SK-N-SH (cell line): Measurements from ENCODE around the gene RGS10. TPM values are rescaled to one million over a fixed set of nuclear protein-coding genes. Genes with fewer than 3 reads are reported as not detected.

Experiments used
- CTCF ChIA-PET: fragments of 300-600, 350-600 bp; formaldehyde crosslinking; extraction: SDS; loops from one replicate; lab custom pipeline; 2021; lab: Yijun Ruan, JAX
- POLR2A ChIA-PET: fragments of 350-600 bp; sonication (Branson Sonifier 250); formaldehyde crosslinking; extraction: SDS; loops from one replicate; lab custom pipeline; 2020; ENCODE audit warnings: antibody characterized with exemption, inconsistent platforms; lab: Yijun Ruan, JAX
- DNase-seq: peaks from one replicate; pipeline ENCODE4 v3.0.0; 2012
- H2AFZ ChIP-seq: fragments of 200-600 bp; sonication (generic); 2 replicates; pipeline ENCODE4 v1.8.1; 2016; ENCODE audit warnings: antibody characterized with exemption, mild to moderate bottlenecking, low read depth
- H3F3A ChIP-seq: fragments of 200-600 bp; sonication (generic); replicated peaks from 2 replicates; pipeline ENCODE3; 2016; ENCODE audit warnings: antibody characterized with exemption, mild to moderate bottlenecking; ENCODE audit not compliant: insufficient read depth
- H3K27ac ChIP-seq, 2 experiments: fragments of 200-500 bp in 1 of 2; fragments of 200-600 bp in 1 of 2; sonication (Bioruptor generic) in 1 of 2; sonication (generic), shearing (Covaris generic) in 1 of 2; 2 replicates each; pipeline versions ENCODE4 v1.5.1 to v1.6.1; 2014 to 2016; ENCODE audit warnings: low read depth in 2 of 2, inconsistent platforms in 1 of 2, low read length in 1 of 2, mild to moderate bottlenecking in 1 of 2, mixed read lengths in 1 of 2
- H3K27me3 ChIP-seq: fragments of 200-600 bp; sonication (generic), shearing (Covaris generic); 2 replicates; pipeline ENCODE4 v1.6.1; 2016; ENCODE audit warnings: mixed run types; ENCODE audit not compliant: insufficient read depth
- H3K36me3 ChIP-seq, 2 experiments: fragments of 200-500 bp in 1 of 2; fragments of 200-600 bp in 1 of 2; sonication (Bioruptor generic) in 1 of 2; sonication (generic) in 1 of 2; replicated peaks in 1 of 2; 2 replicates each; pipeline versions ENCODE3 to v1.5.1; 2014 to 2016; ENCODE audit warnings: low read length in 1 of 2, mild to moderate bottlenecking in 1 of 2; ENCODE audit not compliant: insufficient read depth in 2 of 2, control insufficient read depth in 1 of 2
- H3K4me1 ChIP-seq, 2 experiments: fragments of 200-500 bp in 1 of 2; fragments of 200-600 bp in 1 of 2; sonication (Bioruptor generic) in 1 of 2; sonication (generic), shearing (Covaris generic) in 1 of 2; 2 replicates each; pipeline versions ENCODE4 v1.5.1 to v1.6.1; 2014 to 2016; ENCODE audit warnings: low read depth in 1 of 2, low read length in 1 of 2, mixed run types in 1 of 2; ENCODE audit not compliant: insufficient read depth in 2 of 2, control insufficient read depth in 1 of 2
- H3K4me2 ChIP-seq: fragments of 200-600 bp; sonication (generic), shearing (Covaris generic); 2 replicates; pipeline ENCODE4 v1.6.1; 2017; ENCODE audit warnings: mixed run types
- H3K4me3 ChIP-seq, 2 experiments: fragments of 200-500 bp in 1 of 2; fragments of 200-600 bp in 1 of 2; sonication (Bioruptor generic) in 1 of 2; sonication (generic), shearing (Covaris generic) in 1 of 2; 2 replicates each; pipeline versions ENCODE4 v1.5.1 to v1.8.1; 2014 to 2016; ENCODE audit warnings: low read depth in 2 of 2, inconsistent platforms in 1 of 2, low read length in 1 of 2, mild to moderate bottlenecking in 1 of 2, mixed read lengths in 1 of 2, moderate library complexity in 1 of 2
- H3K79me2 ChIP-seq: fragments of 200-600 bp; sonication (generic); 2 replicates; pipeline ENCODE4 v1.8.1; 2017; ENCODE audit warnings: mild to moderate bottlenecking; ENCODE audit not compliant: insufficient read depth
- H3K9ac ChIP-seq: fragments of 200-600 bp; sonication (generic); 2 replicates; pipeline ENCODE4 v1.6.1; 2017; ENCODE audit warnings: mixed run types
- H3K9me2 ChIP-seq: fragments of 200-600 bp; sonication (generic); 2 replicates; pipeline ENCODE4 v1.6.1; 2017; ENCODE audit warnings: mixed run types
- H3K9me3 ChIP-seq: fragments of 200-600 bp; sonication (generic); 2 replicates; pipeline ENCODE4 v1.6.1; 2017; ENCODE audit warnings: mixed run types, mild to moderate bottlenecking, moderate library complexity
- H4K20me1 ChIP-seq: fragments of 200-600 bp; sonication (generic); 2 replicates; pipeline ENCODE4 v1.6.1; 2017; ENCODE audit warnings: mild to moderate bottlenecking, mixed run types; ENCODE audit not compliant: insufficient read depth
- FOSL2 ChIP-seq: IDR thresholded peaks from 2 replicates; pipeline ENCODE4 v1.4.0; 2012; ENCODE audit warnings: low read depth, mild to moderate bottlenecking, moderate library complexity, borderline replicate concordance
- RFX5 ChIP-seq: IDR thresholded peaks from 2 replicates; pipeline ENCODE4 v1.6.1; 2012; ENCODE audit warnings: mild to moderate bottlenecking, improper control_type of control experiment, low read length
- WGBS: methylation state at CpG from one replicate; pipeline ENCODE4 v1.1.6; 2017; ENCODE audit warnings: low lambda C conversion rate; 5-methylcytosine and 5-hydroxymethylcytosine counted together
- polyA plus RNA-seq, 3 experiments: library from polyadenylated mRNA; depleted of rRNA; stranded (reverse); fragments of >200 nt; gene quantifications; 2 replicates each; pipeline ENCODE4 v1.2.3, GENCODE V29; 2012

RGS10 gene
- polyA plus RNA-seq, 1 of the 3 experiments (the other 2 are of a cell fraction): 44.6 TPM

DNA sequence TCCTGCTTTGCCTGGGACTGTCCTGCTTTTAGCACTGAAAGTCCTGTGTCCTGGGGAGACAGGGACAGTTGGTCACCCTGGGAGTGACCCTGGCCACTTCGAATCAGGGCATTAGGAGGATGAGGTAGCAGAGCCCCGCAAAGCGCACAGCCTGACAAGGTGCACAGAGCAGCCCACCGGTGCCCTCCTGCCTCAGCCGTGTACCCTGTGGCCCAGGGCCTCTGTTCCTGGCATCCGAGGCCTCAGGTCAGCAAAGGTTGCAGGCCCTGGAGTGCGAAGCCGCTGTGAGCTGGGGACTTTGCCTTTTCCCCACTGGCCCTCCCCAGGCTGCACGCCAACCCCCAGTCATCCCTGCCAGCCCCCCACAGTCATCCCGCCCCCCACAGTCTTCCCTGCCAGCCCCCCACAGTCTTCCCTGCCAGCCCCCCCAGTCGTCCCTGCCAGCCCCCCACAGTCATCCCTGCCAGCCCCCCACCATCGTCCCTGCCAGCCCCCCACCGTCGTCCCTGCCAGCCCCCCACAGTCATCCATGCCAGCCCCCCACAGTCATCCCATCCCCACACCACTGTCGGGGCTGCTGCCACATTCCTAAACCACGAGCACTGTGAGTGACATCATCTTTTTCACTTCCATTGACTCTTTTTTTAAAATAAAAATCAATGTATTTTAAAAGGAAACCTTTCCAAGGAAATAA is 91.8 kb downstream of the RGS10 start:
- ChIA-PET POLR2A (no interaction called here), CTCF (interaction anchor here (0.8 to 19.8 kb wide), 3 partner anchors 30 to 246 kb away, joined by 3 to 505 read pairs (median 3); partner anchors contain the start of gene GRK5)
- Histone ChIP-seq H3K27ac (no peak overlapping the region), H3K9me2 (no peaks in the 10 kb centered on the region), H4K20me1 (no peaks in the 10 kb centered on the region), H3K36me3 (peaks cover 0 to 9% of the 10 kb centered on the region in 2 experiments), H3K4me2 (peak overlapping the region; percentile 41; the same call in 1 of the 2 replicates), H3F3A (no peaks in the 10 kb centered on the region), H2AFZ (no peak overlapping the region), H3K79me2 (no peaks in the 10 kb centered on the region), H3K4me1 (peaks cover 0 to 10% of the 10 kb centered on the region in 2 experiments; a peak in 1 of 4 replicates), H3K27me3 (no peaks in the 10 kb centered on the region), H3K9me3 (no peaks in the 10 kb centered on the region), H3K4me3 (no peak overlapping the region), H3K9ac (no peak overlapping the region)
- DNase-seq: no peak
- 63% methylated on average over 11 of the region's 16 CpGs for WGBS
- TF ChIP-seq FOSL2 (peak; percentile 13; the same call in 1 of the 2 replicates), RFX5 (no peak)

Other genes starting within 250 kb of the RGS10 start
- gene TIAL1, start 54.2 kb upstream of the RGS10 start, polyA plus RNA-seq (2012; rRNA removed): 58.0 and 70.6 TPM in 2 replicates
- 3.8 and 9.2 TPM in 2 replicates for gene BAG3, start 108.7 kb upstream of the RGS10 start, polyA plus RNA-seq (2012; rRNA removed)
- 7.8 and 9.3 TPM in 2 replicates for gene INPP5F, start 183.3 kb upstream of the RGS10 start, polyA plus RNA-seq (2012; rRNA removed)